ENCODE results near the gene PAX7. TPM values are rescaled to one million over a fixed set of nuclear protein-coding genes. Genes with fewer than 3 reads are reported as not detected.
A peak's percentile ranks its signal among the peaks of the same experiment; 100 is the strongest.

The PAX7 gene
- total and polyA plus RNA-seq, 2 donors (not counting 3 experiments of a cell fraction or from before 2014, with no cell fraction given) = not detected

DNA sequence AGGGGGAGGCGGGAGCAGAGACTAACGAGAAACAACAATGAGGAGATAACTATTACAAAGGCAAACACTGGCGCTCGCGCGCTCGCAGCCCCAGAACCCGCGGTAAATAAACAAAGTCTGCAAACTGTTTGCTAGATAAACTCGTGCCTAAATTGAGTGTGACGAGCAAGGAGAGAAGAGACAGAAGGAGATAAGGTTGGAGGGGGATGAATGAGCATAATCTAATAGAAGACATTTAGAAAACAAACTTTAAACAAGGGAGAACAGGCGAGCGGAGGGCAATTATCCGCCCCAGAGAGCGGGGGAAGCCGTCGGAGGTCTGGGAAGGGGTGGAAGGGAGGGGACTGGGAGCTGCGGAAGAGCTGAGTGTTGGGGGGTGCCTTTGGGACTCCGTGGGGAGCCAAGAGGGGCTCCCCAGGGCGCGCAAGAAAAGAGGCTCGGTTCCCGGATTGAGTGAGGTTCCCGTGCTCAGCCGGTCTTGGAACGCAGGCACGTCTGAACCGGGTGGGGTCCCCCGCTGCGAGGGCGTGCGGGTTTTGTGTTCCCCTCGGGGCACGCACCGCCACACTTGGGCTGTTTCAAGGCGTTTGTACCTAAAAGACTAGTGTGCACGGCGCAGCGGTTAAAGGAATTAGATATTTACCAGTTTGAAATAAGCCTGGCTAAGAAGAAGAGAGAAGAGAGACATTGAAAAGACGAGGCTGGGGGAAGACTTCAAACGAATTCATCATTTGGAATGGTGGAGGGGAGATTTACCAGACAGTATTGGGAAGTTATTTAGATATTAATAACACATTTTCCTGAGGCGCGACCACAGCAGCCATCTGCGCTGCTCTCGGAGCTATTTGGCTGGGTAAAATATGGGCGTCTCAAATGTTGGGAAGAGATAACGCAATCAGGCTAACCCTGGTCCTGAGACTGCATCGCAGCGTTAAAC, 10.6 kb downstream of the PAX7 start:
- DNase-seq (ENCODE audit: low read depth, low spot score) (no peak), FAIRE-seq (no peak)
- Histone ChIP-seq H3K36me3 (ENCODE audit: control insufficient read depth in 2 of 2, extremely low read depth in 1 of 2, insufficient read depth in 2 of 2, low read length in 2 of 2) (no peaks in the 10 kb centered on the region), H3K9me3 (replicated peaks; ENCODE audit: control insufficient read depth, insufficient read depth, low read length) (no peaks in the 10 kb centered on the region), H3K9me1 (replicated peaks; ENCODE audit: control insufficient read depth, extremely low read depth, insufficient read depth, low read length) (no peaks in the 10 kb centered on the region), H3K4me2 (ENCODE audit: insufficient read depth, low read length) (no peak overlapping the region), H2AFZ (ENCODE audit: low read depth, low read length) (no peak overlapping the region), H4K20me1 (replicated peaks; ENCODE audit: control insufficient read depth, extremely low read depth, insufficient read depth, low read length) (no peaks in the 10 kb centered on the region), H3K9ac (replicated peaks; ENCODE audit: extremely low read depth, insufficient read depth, low read length) (no peak overlapping the region), H3K79me2 (ENCODE audit: control insufficient read depth, insufficient read depth, low read length) (no peaks in the 10 kb centered on the region), H3K4me1 (ENCODE audit: control insufficient read depth, extremely low read depth, insufficient read depth, low read length) (no peaks in the 10 kb centered on the region), H3K4me3 (replicated peaks in 1 of 3; ENCODE audit: insufficient read depth in 1 of 3, low read depth in 1 of 3, low read length in 3 of 3) (no peak overlapping the region), H3K27me3 (ENCODE audit: control insufficient read depth in 2 of 2, insufficient read depth in 2 of 2, low read length in 2 of 2) (peaks cover 88 to 95% of the 10 kb centered on the region in 2 experiments), H3K27ac (ENCODE audit: insufficient read depth, low read depth, low read length) (no peak overlapping the region)
- dilution Hi-C loops (cut with MboI; ENCODE audit: extremely low pct_ligation_motif_present, low sequenced_read_pairs) = no loop called here
- BruUV-seq (replicated peaks) = no TSS peak
- peak; percentile 77 for TF ChIP-seq EZH2 (IDR thresholded peaks at IDR 0.05; ENCODE audit: borderline replicate concordance, low read depth, low read length, severe bottlenecking)
- no peak for TF ChIP-seq MYC (IDR thresholded peaks at IDR 0.05; ENCODE audit: low read depth, low read length)
- ChIA-PET CTCF (no interaction called here), POLR2A (no interaction called here)
- intact Hi-C loops (cut with micrococcal nuclease) = no loop called here

DNA sequence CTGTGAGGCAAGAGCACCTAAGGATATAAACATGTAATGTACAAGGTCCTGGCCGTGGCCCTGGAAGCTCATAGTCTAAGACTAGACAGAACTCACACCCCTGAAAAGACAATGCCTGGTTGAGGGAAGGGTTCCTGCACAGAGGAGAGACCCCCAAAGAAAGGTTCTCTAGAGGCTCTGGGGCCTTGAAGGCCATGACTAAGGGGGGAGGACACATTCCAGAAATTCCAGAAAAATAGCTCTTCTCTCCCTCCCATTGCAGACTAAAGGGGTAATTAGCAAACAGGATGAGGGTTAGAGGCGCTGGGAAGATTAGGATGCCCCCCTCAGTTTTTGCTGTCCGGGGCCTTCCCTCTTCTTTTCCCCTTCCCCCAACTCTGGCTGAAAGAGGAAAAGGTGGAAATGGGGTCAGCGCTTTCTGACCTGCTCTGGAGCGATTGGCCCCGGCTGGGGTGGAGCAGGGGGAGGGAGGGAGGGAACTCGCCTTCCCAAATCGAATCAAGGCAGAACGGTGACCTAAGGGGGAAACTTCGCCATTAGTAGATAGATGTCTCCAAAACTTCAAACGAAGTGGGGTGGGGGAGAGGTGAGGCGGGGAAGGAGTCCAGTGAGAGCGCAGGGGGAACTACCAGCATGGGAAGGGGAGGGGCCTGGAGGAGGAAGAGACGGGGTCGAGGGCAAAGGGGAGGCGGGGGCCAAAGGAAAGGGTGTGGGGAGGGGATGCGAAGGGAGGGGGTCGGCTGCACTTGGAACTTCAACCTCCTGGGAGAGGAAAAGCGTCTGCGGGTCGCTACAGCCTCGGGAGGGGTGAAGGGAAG, 11.8 kb downstream of the PAX7 start:
- ChIA-PET CTCF (no interaction called here), POLR2A (no interaction called here)
- Histone ChIP-seq H4K20me1 (replicated peaks; ENCODE audit: control insufficient read depth, extremely low read depth, insufficient read depth, low read length) (no peaks in the 10 kb centered on the region), H3K4me2 (ENCODE audit: insufficient read depth, low read length) (no peak overlapping the region), H3K27ac (ENCODE audit: insufficient read depth, low read depth, low read length) (no peak overlapping the region), H3K4me3 (replicated peaks in 1 of 3; ENCODE audit: insufficient read depth in 1 of 3, low read depth in 1 of 3, low read length in 3 of 3) (no peak overlapping the region), H3K9ac (replicated peaks; ENCODE audit: extremely low read depth, insufficient read depth, low read length) (no peak overlapping the region), H3K36me3 (ENCODE audit: control insufficient read depth in 2 of 2, extremely low read depth in 1 of 2, insufficient read depth in 2 of 2, low read length in 2 of 2) (no peaks in the 10 kb centered on the region), H2AFZ (ENCODE audit: low read depth, low read length) (no peak overlapping the region), H3K4me1 (ENCODE audit: control insufficient read depth, extremely low read depth, insufficient read depth, low read length) (no peaks in the 10 kb centered on the region), H3K27me3 (ENCODE audit: control insufficient read depth in 2 of 2, insufficient read depth in 2 of 2, low read length in 2 of 2) (peaks cover 86 to 94% of the 10 kb centered on the region in 2 experiments), H3K9me3 (replicated peaks; ENCODE audit: control insufficient read depth, insufficient read depth, low read length) (no peaks in the 10 kb centered on the region), H3K9me1 (replicated peaks; ENCODE audit: control insufficient read depth, extremely low read depth, insufficient read depth, low read length) (no peaks in the 10 kb centered on the region), H3K79me2 (ENCODE audit: control insufficient read depth, insufficient read depth, low read length) (no peaks in the 10 kb centered on the region)
- dilution Hi-C loops (cut with MboI; ENCODE audit: extremely low pct_ligation_motif_present, low sequenced_read_pairs) = no loop called here
- intact Hi-C loops (cut with micrococcal nuclease) = no loop called here
- BruUV-seq (replicated peaks) = no TSS peak
- no peak for DNase-seq (ENCODE audit: low read depth, low spot score)
- FAIRE-seq = no peak
- no peak for TF ChIP-seq EZH2 (IDR thresholded peaks at IDR 0.05; ENCODE audit: borderline replicate concordance, low read depth, low read length, severe bottlenecking)
- no peak for TF ChIP-seq POLR2A (IDR thresholded peaks at IDR 0.05; ENCODE audit: low read depth, low read length)
- no peak for TF ChIP-seq POLR2AphosphoS5 (IDR thresholded peaks at IDR 0.05; ENCODE audit: insufficient read depth, low read depth, low read length)
- TF ChIP-seq, protein P1, sequence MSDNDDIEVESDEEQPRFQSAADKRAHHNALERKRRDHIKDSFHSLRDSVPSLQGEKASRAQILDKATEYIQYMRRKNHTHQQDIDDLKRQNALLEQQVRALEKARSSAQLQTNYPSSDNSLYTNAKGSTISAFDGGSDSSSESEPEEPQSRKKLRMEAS (IDR thresholded peaks at IDR 0.05; ENCODE audit: insufficient read depth, insufficient read length) = no peak
- TF ChIP-seq GATA2 (IDR thresholded peaks at IDR 0.05; ENCODE audit: insufficient read depth, insufficient read length, low read depth, low read length) = no peak
- no peak for TF ChIP-seq JUN (IDR thresholded peaks at IDR 0.05; ENCODE audit: borderline replicate concordance, insufficient read depth, insufficient read length, low read depth)
- no peak for TF ChIP-seq FOS (IDR thresholded peaks at IDR 0.05; ENCODE audit: borderline replicate concordance, insufficient read depth, low read length)
- TF ChIP-seq MYC (IDR thresholded peaks at IDR 0.05; ENCODE audit: low read depth, low read length) = no peak
- TF ChIP-seq, protein P2, sequence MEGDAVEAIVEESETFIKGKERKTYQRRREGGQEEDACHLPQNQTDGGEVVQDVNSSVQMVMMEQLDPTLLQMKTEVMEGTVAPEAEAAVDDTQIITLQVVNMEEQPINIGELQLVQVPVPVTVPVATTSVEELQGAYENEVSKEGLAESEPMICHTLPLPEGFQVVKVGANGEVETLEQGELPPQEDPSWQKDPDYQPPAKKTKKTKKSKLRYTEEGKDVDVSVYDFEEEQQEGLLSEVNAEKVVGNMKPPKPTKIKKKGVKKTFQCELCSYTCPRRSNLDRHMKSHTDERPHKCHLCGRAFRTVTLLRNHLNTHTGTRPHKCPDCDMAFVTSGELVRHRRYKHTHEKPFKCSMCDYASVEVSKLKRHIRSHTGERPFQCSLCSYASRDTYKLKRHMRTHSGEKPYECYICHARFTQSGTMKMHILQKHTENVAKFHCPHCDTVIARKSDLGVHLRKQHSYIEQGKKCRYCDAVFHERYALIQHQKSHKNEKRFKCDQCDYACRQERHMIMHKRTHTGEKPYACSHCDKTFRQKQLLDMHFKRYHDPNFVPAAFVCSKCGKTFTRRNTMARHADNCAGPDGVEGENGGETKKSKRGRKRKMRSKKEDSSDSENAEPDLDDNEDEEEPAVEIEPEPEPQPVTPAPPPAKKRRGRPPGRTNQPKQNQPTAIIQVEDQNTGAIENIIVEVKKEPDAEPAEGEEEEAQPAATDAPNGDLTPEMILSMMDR (IDR thresholded peaks at IDR 0.05; ENCODE audit: extremely low read depth in 1 of 2, insufficient read depth in 1 of 2, low read depth in 1 of 2, low read length in 2 of 2) = no peak
